MM.1S (cell line): ENCODE measurements around the gene DYNLRB1.

Source experiments
- EZH2 ChIP-seq: fragments of 300-600 bp; sonication (generic); optimal IDR thresholded peaks from 2 replicates; pipeline ENCODE3; 2017; ENCODE audit warnings: low read depth, mild to moderate bottlenecking, antibody characterized with exemption, low read length, mixed read lengths
- EZH2phosphoT487 ChIP-seq: fragments of 300-600 bp; sonication (generic); IDR thresholded peaks from 2 replicates; pipeline ENCODE4 v1.6.1; 2018; ENCODE audit warnings: antibody characterized with exemption, low read length
- TF ChIP-seq, protein P1 (sequence below): fragments of 300-600 bp; sonication (generic); IDR thresholded peaks from 2 replicates; pipeline ENCODE4 v1.5.1; 2016; ENCODE audit warnings: antibody characterized with exemption, low read length, mixed read lengths

DNA sequence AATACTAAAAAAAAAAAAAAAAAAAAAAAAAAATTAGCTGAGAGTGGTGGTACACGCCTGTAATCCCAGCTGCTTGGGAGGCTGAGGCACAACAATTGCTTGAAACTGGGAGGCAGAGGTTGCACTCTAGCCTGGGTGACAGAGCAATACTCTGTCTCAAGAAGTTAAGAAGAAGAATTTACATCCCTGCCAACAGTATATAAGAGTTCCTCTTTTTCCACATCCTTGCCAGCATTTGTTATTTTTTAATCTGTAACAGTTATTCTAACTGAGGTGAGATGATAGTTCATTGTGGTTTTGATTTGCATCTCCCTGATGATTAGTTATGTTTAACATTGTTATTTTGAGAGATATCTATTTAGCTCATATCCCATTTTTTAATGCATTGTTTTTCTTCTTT, 20.3 kb upstream of the DYNLRB1 start:
- TF ChIP-seq, protein P1, sequence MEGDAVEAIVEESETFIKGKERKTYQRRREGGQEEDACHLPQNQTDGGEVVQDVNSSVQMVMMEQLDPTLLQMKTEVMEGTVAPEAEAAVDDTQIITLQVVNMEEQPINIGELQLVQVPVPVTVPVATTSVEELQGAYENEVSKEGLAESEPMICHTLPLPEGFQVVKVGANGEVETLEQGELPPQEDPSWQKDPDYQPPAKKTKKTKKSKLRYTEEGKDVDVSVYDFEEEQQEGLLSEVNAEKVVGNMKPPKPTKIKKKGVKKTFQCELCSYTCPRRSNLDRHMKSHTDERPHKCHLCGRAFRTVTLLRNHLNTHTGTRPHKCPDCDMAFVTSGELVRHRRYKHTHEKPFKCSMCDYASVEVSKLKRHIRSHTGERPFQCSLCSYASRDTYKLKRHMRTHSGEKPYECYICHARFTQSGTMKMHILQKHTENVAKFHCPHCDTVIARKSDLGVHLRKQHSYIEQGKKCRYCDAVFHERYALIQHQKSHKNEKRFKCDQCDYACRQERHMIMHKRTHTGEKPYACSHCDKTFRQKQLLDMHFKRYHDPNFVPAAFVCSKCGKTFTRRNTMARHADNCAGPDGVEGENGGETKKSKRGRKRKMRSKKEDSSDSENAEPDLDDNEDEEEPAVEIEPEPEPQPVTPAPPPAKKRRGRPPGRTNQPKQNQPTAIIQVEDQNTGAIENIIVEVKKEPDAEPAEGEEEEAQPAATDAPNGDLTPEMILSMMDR = no peak
- TF ChIP-seq EZH2 (no peak), EZH2phosphoT487 (no peak)
